HCT116 (cell line): ENCODE results near the gene LHPP.

Source experiments
- ATF3 ChIP-seq: IDR thresholded peaks from 2 replicates; pipeline ENCODE4 v1.6.1; 2012
- CTCF ChIP-seq, 3 experiments: fragments of 200-600 bp in 1 of 3; sonication (generic) in 1 of 3; IDR thresholded peaks in 2 of 3; conservative IDR thresholded peaks in 1 of 3; 2 replicates each; pipeline ENCODE4 v1.5.1; 2012 to 2017; ENCODE audit warnings: low read depth in 2 of 3, low read length in 2 of 3, antibody characterized with exemption in 1 of 3, borderline replicate concordance in 1 of 3, control low read depth in 1 of 3, mild to moderate bottlenecking in 1 of 3, mixed read lengths in 1 of 3, mixed run types in 1 of 3, moderate library complexity in 1 of 3; ENCODE audit not compliant: insufficient read depth in 1 of 3
- EZH2 ChIP-seq: fragments of 200-600 bp; sonication (generic); IDR thresholded peaks from 2 replicates; pipeline ENCODE4 v1.6.1; 2017; ENCODE audit warnings: antibody characterized with exemption, mixed run types
- JUND ChIP-seq: IDR thresholded peaks from 2 replicates; pipeline ENCODE4 v1.6.1; 2012
- MAX ChIP-seq: IDR thresholded peaks from 2 replicates; pipeline ENCODE4 v1.6.1; 2012
- POLR2A ChIP-seq: IDR thresholded peaks from 2 replicates; pipeline ENCODE4 v1.7.0; 2011; ENCODE audit warnings: borderline replicate concordance; ENCODE audit not compliant: insufficient read depth, insufficient read length; ENCODE audit errors: extremely low read depth
- POLR2AphosphoS5 ChIP-seq: IDR thresholded peaks from 2 replicates; pipeline ENCODE4 v1.6.1; 2011; ENCODE audit warnings: mild to moderate bottlenecking, low read depth, low read length, moderate library complexity
- RAD21 ChIP-seq: IDR thresholded peaks from 2 replicates; pipeline ENCODE4 v1.6.1; 2012; ENCODE audit warnings: low read depth, mild to moderate bottlenecking
- REST ChIP-seq: IDR thresholded peaks from 2 replicates; pipeline ENCODE4 v1.6.1; 2012; ENCODE audit warnings: low read depth
- SIN3A ChIP-seq: IDR thresholded peaks from 2 replicates; pipeline ENCODE4 v1.6.1; 2012; ENCODE audit warnings: low read depth
- SP1 ChIP-seq: IDR thresholded peaks from 2 replicates; pipeline ENCODE4 v1.6.1; 2012; ENCODE audit warnings: low read depth
- YY1 ChIP-seq: IDR thresholded peaks from 2 replicates; pipeline ENCODE4 v1.6.1; 2011; ENCODE audit warnings: low read length, low read depth, moderate library complexity, mild to moderate bottlenecking; ENCODE audit not compliant: insufficient replicate concordance; ENCODE audit errors: extremely low read depth

- TF ChIP-seq POLR2AphosphoS5: no peak
- TF ChIP-seq POLR2A: no peak
- no peak for TF ChIP-seq CTCF (IDR thresholded peaks at IDR 0.05 in 2 of 3, conservative IDR thresholded peaks at IDR 0.05 in 1 of 3; ENCODE audit: borderline replicate concordance in 1 of 3, insufficient read depth in 1 of 3, low read depth in 2 of 3, low read length in 2 of 3)
- no peak for TF ChIP-seq JUND
- no peak for TF ChIP-seq SIN3A
- TF ChIP-seq YY1: no peak
- TF ChIP-seq RAD21: no peak
- TF ChIP-seq SP1: no peak
- TF ChIP-seq EZH2: no peak
- no peak for TF ChIP-seq MAX
- TF ChIP-seq REST: no peak
- TF ChIP-seq ATF3: no peak
Measured at GRCh38 chr10:124572751-124573150, 111.1 kb downstream of the LHPP start.
